ENCODE results near the gene OSBPL1A. TPM values are rescaled to one million over a fixed set of nuclear protein-coding genes. Genes with fewer than 3 reads are reported as not detected.

Gene OSBPL1A
- total RNA-seq, 4 donors from 2014 or later: 31.0 to 42.2 (median 32.4) TPM

GRCh38 chr18:24209558-24209957 lies 188.1 kb downstream of the OSBPL1A start:
- TF ChIP-seq POLR2AphosphoS5 (IDR thresholded peaks at IDR 0.05) (no peak), CTCF (IDR thresholded peaks at IDR 0.05) (no peak)
- H3K36me3 ChIP-seq: no peaks in the 10 kb centered on the region
- H3K4me1 ChIP-seq: no peaks in the 10 kb centered on the region
- no peak for DNase-seq (ENCODE audit: low spot score in 2 of 2)
- no peaks in the 10 kb centered on the region for H3K9me3 ChIP-seq
- H3K27me3 ChIP-seq: no peaks in the 10 kb centered on the region
- H3K4me3 ChIP-seq: no peak overlapping the region
- no peak overlapping the region for H3K27ac ChIP-seq
- 89% methylated on average over 6 of the region's 6 CpGs for WGBS

- DNase-seq (ENCODE audit: low spot score in 2 of 2): no peak
- whole genome bisulfite sequencing: 39% methylated on average over 2 of the region's 2 CpGs
These were observed 189.2 kb downstream of the OSBPL1A start for GRCh38 chr18:24208270-24209035.

GRCh38 chr18:24204904-24205303 lies 192.7 kb downstream of the OSBPL1A start:
- DNase-seq (ENCODE audit: low spot score in 2 of 2): no peak
- TF ChIP-seq CTCF (IDR thresholded peaks at IDR 0.05) (no peak), EP300 (IDR thresholded peaks at IDR 0.05) (no peak), POLR2A (IDR thresholded peaks at IDR 0.05) (no peak), POLR2AphosphoS5 (IDR thresholded peaks at IDR 0.05) (no peak)
- Histone ChIP-seq H3K9me3 (no peaks in the 10 kb centered on the region), H3K36me3 (no peaks in the 10 kb centered on the region), H3K4me1 (no peaks in the 10 kb centered on the region), H3K27ac (no peak overlapping the region), H3K27me3 (no peaks in the 10 kb centered on the region), H3K4me3 (no peak overlapping the region)
- WGBS: 88% methylated on average over 3 of the region's 3 CpGs

More at GRCh38 chr18:24208270-24209035, 189.2 kb downstream of the OSBPL1A start:
- no peak overlapping the region for H3K4me3 ChIP-seq
- no peaks in the 10 kb centered on the region for H3K27me3 ChIP-seq
- H3K9me3 ChIP-seq: no peaks in the 10 kb centered on the region
- H3K36me3 ChIP-seq: no peaks in the 10 kb centered on the region
- TF ChIP-seq POLR2A (IDR thresholded peaks at IDR 0.05) (no peak), CTCF (IDR thresholded peaks at IDR 0.05) (no peak), POLR2AphosphoS5 (IDR thresholded peaks at IDR 0.05) (no peak), EP300 (IDR thresholded peaks at IDR 0.05) (no peak)
- no peak overlapping the region for H3K27ac ChIP-seq
- H3K4me1 ChIP-seq: no peaks in the 10 kb centered on the region

- H3K27ac ChIP-seq: no peak overlapping the region
- TF ChIP-seq POLR2AphosphoS5 (IDR thresholded peaks at IDR 0.05) (no peak), CTCF (IDR thresholded peaks at IDR 0.05) (no peak), POLR2A (IDR thresholded peaks at IDR 0.05) (no peak), EP300 (IDR thresholded peaks at IDR 0.05) (no peak)
- WGBS: 49% methylated on average over 8 of the region's 8 CpGs
These were observed 195.6 kb downstream of the OSBPL1A start for GRCh38 chr18:24201699-24202687.

More at GRCh38 chr18:24201699-24202687, 195.6 kb downstream of the OSBPL1A start:
- Histone ChIP-seq H3K4me3 (no peak overlapping the region), H3K36me3 (no peaks in the 10 kb centered on the region), H3K4me1 (no peaks in the 10 kb centered on the region), H3K27me3 (no peaks in the 10 kb centered on the region), H3K9me3 (no peaks in the 10 kb centered on the region)
- no peak for DNase-seq (ENCODE audit: low spot score in 2 of 2)

Measured in suprapubic skin (tissue), 4 donors.